ENCODE data around the gene B4GALT6. TPM values are rescaled to one million over a fixed set of nuclear protein-coding genes. Genes with fewer than 3 reads are reported as not detected.

Gene B4GALT6
- polyA plus RNA-seq, 1 donor (not counting 4 experiments of a cell fraction or from before 2014, with no cell fraction given) = 7.1 TPM

GRCh38 chr18:31694297-31694696, 9.9 kb upstream of the B4GALT6 start:
- DNase-seq (ENCODE audit: low read depth, low spot score) (no peak), FAIRE-seq (no peak)
- H3K79me2 ChIP-seq (ENCODE audit: control insufficient read depth, insufficient read depth, low read length) = no peaks in the 10 kb centered on the region
- H3K9me3 ChIP-seq (ENCODE audit: control insufficient read depth, low read depth, low read length) = no peaks in the 10 kb centered on the region
- no peaks in the 10 kb centered on the region for H4K20me1 ChIP-seq (ENCODE audit: control insufficient read depth, extremely low read depth, insufficient read depth, low read length)
- no peak overlapping the region for H2AFZ ChIP-seq (ENCODE audit: control insufficient read depth, low read length)
- H3K27ac ChIP-seq (ENCODE audit: control insufficient read depth, insufficient read depth, low read length) = no peak overlapping the region
- H3K4me2 ChIP-seq (ENCODE audit: control insufficient read depth, extremely low read depth, insufficient read depth, low read depth, low read length) = no peak overlapping the region
- no peaks in the 10 kb centered on the region for H3K27me3 ChIP-seq (ENCODE audit: control insufficient read depth, extremely low read depth, insufficient read depth, low read length)
- TF ChIP-seq EZH2 (IDR thresholded peaks at IDR 0.05; ENCODE audit: low read length) (no peak), CTCF (optimal IDR thresholded peaks at IDR 0.05 in 1 of 3, IDR thresholded peaks at IDR 0.05 in 1 of 3, conservative IDR thresholded peaks at IDR 0.05 in 1 of 3; ENCODE audit: extremely low read depth in 1 of 3, insufficient read depth in 2 of 3, low read length in 3 of 3) (no peak)
- no peak overlapping the region for H3K4me3 ChIP-seq (ENCODE audit: control insufficient read depth in 2 of 3, extremely low read depth in 1 of 3, insufficient read depth in 2 of 3, low read depth in 1 of 3, low read length in 3 of 3)
- H3K4me1 ChIP-seq (ENCODE audit: control insufficient read depth, extremely low read depth, insufficient read depth, low read length) = no peaks in the 10 kb centered on the region
- dilution Hi-C loops (cut with MboI; ENCODE audit: extremely low pct_ligation_motif_present, low sequenced_read_pairs) = no loop called here
- H3K36me3 ChIP-seq (ENCODE audit: control insufficient read depth in 2 of 2, extremely low read depth in 1 of 2, insufficient read depth in 2 of 2, low read length in 2 of 2) = no peaks in the 10 kb centered on the region
- H3K9me1 ChIP-seq (ENCODE audit: control insufficient read depth, extremely low read depth, insufficient read depth, low read length) = no peaks in the 10 kb centered on the region
- H3K9ac ChIP-seq (ENCODE audit: control insufficient read depth, extremely low read depth, insufficient read depth, low read length) = no peak overlapping the region

GRCh38 chr18:31688606-31689005, 4.2 kb upstream of the B4GALT6 start:
- Histone ChIP-seq H3K27me3 (ENCODE audit: control insufficient read depth, extremely low read depth, insufficient read depth, low read length) (no peaks in the 10 kb centered on the region), H3K4me1 (ENCODE audit: control insufficient read depth, extremely low read depth, insufficient read depth, low read length) (peaks cover 18% of the 10 kb centered on the region), H3K9me3 (ENCODE audit: control insufficient read depth, low read depth, low read length) (no peaks in the 10 kb centered on the region), H3K9me1 (ENCODE audit: control insufficient read depth, extremely low read depth, insufficient read depth, low read length) (no peaks in the 10 kb centered on the region), H4K20me1 (ENCODE audit: control insufficient read depth, extremely low read depth, insufficient read depth, low read length) (no peaks in the 10 kb centered on the region), H3K27ac (ENCODE audit: control insufficient read depth, insufficient read depth, low read length) (no peak overlapping the region), H3K36me3 (ENCODE audit: control insufficient read depth in 2 of 2, extremely low read depth in 1 of 2, insufficient read depth in 2 of 2, low read length in 2 of 2) (no peaks in the 10 kb centered on the region), H3K4me3 (ENCODE audit: control insufficient read depth in 2 of 3, extremely low read depth in 1 of 3, insufficient read depth in 2 of 3, low read depth in 1 of 3, low read length in 3 of 3) (no peak overlapping the region), H3K9ac (ENCODE audit: control insufficient read depth, extremely low read depth, insufficient read depth, low read length) (no peak overlapping the region), H2AFZ (ENCODE audit: control insufficient read depth, low read length) (no peak overlapping the region), H3K4me2 (ENCODE audit: control insufficient read depth, extremely low read depth, insufficient read depth, low read depth, low read length) (no peak overlapping the region), H3K79me2 (ENCODE audit: control insufficient read depth, insufficient read depth, low read length) (no peaks in the 10 kb centered on the region)
- TF ChIP-seq CTCF (optimal IDR thresholded peaks at IDR 0.05 in 1 of 3, IDR thresholded peaks at IDR 0.05 in 1 of 3, conservative IDR thresholded peaks at IDR 0.05 in 1 of 3; ENCODE audit: extremely low read depth in 1 of 3, insufficient read depth in 2 of 3, low read length in 3 of 3) = no peak
- no peak for TF ChIP-seq EZH2 (IDR thresholded peaks at IDR 0.05; ENCODE audit: low read length)
- no peak for FAIRE-seq
- dilution Hi-C loops (cut with MboI; ENCODE audit: extremely low pct_ligation_motif_present, low sequenced_read_pairs) = no loop called here
- DNase-seq (ENCODE audit: low read depth, low spot score) = no peak

Measured in keratinocyte (primary cell).